RWPE2 (cell line): ENCODE results near the gene EIF2AK3.
"Not testable (repeated sequence)": the region's sequence is repeated elsewhere in the genome, so short reads cannot be mapped to it uniquely, and the experiment has no call there.

Experiments
- ATAC-seq: fragments of 200-7000 bp; cut with Tn5 transposase; 3 replicates; pipeline ENCODE4 v1.9.1; 2021; ENCODE audit warnings: low read depth
- DNase-seq: peaks from one replicate; pipeline ENCODE4 v3.0.0-alpha.2; 2020; ENCODE audit warnings: low spot score
- H3K27ac ChIP-seq: fragments of 450-650 bp; 2 replicates; pipeline ENCODE4 v1.5.1; 2017; ENCODE audit warnings: mild to moderate bottlenecking; ENCODE audit not compliant: poor library complexity, severe bottlenecking
- H3K27me3 ChIP-seq: fragments of 250-450 bp; sonication (Bioruptor Pico); 2 replicates; pipeline ENCODE4 v1.5.1; 2021; ENCODE audit warnings: mild to moderate bottlenecking, moderate library complexity; ENCODE audit not compliant: insufficient read depth, poor library complexity, severe bottlenecking
- H3K36me3 ChIP-seq: fragments of 250-450 bp; sonication (Bioruptor Pico); 2 replicates; pipeline ENCODE4 v1.5.1; 2020; ENCODE audit warnings: low read depth, mild to moderate bottlenecking, moderate library complexity
- H3K4me1 ChIP-seq: fragments of 250-450 bp; sonication (Bioruptor Pico); 2 replicates; pipeline ENCODE4 v1.5.1; 2021; ENCODE audit warnings: mild to moderate bottlenecking, moderate library complexity; ENCODE audit not compliant: insufficient read depth, poor library complexity, severe bottlenecking
- H3K4me3 ChIP-seq: fragments of 250-450 bp; sonication (Bioruptor Pico); 2 replicates; pipeline ENCODE4 v1.5.1; 2021; ENCODE audit warnings: mild to moderate bottlenecking, moderate library complexity; ENCODE audit not compliant: severe bottlenecking
- H3K9me3 ChIP-seq: fragments of 250-450 bp; sonication (Bioruptor Pico); 2 replicates; pipeline ENCODE4 v1.5.1; 2021; ENCODE audit warnings: mild to moderate bottlenecking, moderate library complexity; ENCODE audit not compliant: severe bottlenecking
- TF ChIP-seq, protein P1 (sequence below): fragments of 450-650 bp; IDR thresholded peaks from one replicate; pipeline ENCODE4 v1.5.1; 2017; ENCODE audit warnings: mild to moderate bottlenecking, moderate library complexity; ENCODE audit not compliant: poor library complexity, severe bottlenecking

Gene EIF2AK3

DNA sequence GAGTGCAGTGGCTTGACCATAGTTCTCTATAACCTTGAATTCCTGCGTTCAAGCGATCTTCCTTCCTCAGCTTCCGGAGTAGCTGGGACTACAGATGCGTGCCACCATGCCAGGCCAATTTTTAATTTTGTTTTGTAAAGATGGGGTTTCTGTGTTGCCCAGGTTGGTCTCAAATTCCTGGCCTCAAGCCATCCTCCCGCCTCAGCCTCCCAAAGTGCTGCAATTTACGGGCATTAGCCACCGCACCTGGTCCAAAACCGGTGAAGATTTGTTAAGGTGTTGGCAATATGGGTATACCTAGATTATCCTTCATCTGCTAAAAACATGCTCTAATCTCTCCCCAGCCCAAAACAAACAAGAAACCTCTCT is 1.3 kb upstream of the EIF2AK3 start:
- TF ChIP-seq, protein P1, sequence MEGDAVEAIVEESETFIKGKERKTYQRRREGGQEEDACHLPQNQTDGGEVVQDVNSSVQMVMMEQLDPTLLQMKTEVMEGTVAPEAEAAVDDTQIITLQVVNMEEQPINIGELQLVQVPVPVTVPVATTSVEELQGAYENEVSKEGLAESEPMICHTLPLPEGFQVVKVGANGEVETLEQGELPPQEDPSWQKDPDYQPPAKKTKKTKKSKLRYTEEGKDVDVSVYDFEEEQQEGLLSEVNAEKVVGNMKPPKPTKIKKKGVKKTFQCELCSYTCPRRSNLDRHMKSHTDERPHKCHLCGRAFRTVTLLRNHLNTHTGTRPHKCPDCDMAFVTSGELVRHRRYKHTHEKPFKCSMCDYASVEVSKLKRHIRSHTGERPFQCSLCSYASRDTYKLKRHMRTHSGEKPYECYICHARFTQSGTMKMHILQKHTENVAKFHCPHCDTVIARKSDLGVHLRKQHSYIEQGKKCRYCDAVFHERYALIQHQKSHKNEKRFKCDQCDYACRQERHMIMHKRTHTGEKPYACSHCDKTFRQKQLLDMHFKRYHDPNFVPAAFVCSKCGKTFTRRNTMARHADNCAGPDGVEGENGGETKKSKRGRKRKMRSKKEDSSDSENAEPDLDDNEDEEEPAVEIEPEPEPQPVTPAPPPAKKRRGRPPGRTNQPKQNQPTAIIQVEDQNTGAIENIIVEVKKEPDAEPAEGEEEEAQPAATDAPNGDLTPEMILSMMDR, result no peak
- DNase-seq, result no peak

GRCh38 chr2:88627856-88628570 is 749 bp upstream of the EIF2AK3 start:
- Histone ChIP-seq H3K4me1 (peaks cover 11% of the 10 kb centered on the region), H3K36me3 (no peaks in the 10 kb centered on the region), H3K9me3 (no peaks in the 10 kb centered on the region), H3K4me3 (peak overlapping the region; percentile 40), H3K27ac (peak overlapping the region; percentile 65), H3K27me3 (no peaks in the 10 kb centered on the region)
- TF ChIP-seq, protein P1, result no peak
- DNase-seq, result peak; percentile 86
- ATAC-seq, result peak; percentile 37

More for the DNA sequence above, 1.3 kb upstream of the EIF2AK3 start:
- no peaks in the 10 kb centered on the region for H3K9me3 ChIP-seq
- H3K4me3 ChIP-seq, result peak overlapping the region; percentile 40
- no peaks in the 10 kb centered on the region for H3K27me3 ChIP-seq
- H3K36me3 ChIP-seq, result no peaks in the 10 kb centered on the region
- peak overlapping the region; percentile 65 for H3K27ac ChIP-seq
- ATAC-seq, result no peak
- H3K4me1 ChIP-seq, result peaks cover 11% of the 10 kb centered on the region

- DNase-seq (no peak), ATAC-seq (no peak)
- Histone ChIP-seq H3K4me3 (peak overlapping the region; percentile 93), H3K9me3 (no peaks in the 10 kb centered on the region), H3K27me3 (no peaks in the 10 kb centered on the region), H3K36me3 (no peaks in the 10 kb centered on the region), H3K27ac (peak overlapping the region; percentile 65), H3K4me1 (peaks cover 16% of the 10 kb centered on the region)
- TF ChIP-seq, protein P1, result no peak
Measured at GRCh38 chr2:88626171-88627054, 851 bp downstream of the EIF2AK3 start.

DNA sequence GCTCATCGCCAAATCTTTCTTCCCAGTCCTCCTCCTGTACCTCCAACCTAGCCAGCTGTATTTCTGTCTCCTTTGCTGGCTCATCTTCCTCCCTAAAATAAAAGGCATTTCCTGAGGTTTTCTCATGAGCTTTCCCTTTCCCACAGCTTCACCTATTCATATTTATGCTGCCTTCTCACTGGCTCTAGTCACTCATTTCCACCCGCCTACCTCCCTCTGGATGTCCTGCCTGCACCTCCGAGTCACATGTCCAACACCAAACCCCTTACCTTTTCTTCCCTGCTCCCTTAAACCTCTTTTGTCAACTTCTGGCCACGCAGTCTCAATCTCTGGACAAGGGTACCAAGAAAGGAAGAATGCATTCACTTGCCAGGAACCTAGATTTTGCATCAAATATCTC is 2.8 kb downstream of the EIF2AK3 start:
- H3K4me1 ChIP-seq, result peaks cover 16% of the 10 kb centered on the region
- no peaks in the 10 kb centered on the region for H3K27me3 ChIP-seq
- ATAC-seq (no peak), DNase-seq (no peak)
- TF ChIP-seq, protein P1, result no peak
- H3K4me3 ChIP-seq, result no peak overlapping the region
- H3K36me3 ChIP-seq, result no peaks in the 10 kb centered on the region
- no peaks in the 10 kb centered on the region for H3K9me3 ChIP-seq
- H3K27ac ChIP-seq, result no peak overlapping the region

DNA sequence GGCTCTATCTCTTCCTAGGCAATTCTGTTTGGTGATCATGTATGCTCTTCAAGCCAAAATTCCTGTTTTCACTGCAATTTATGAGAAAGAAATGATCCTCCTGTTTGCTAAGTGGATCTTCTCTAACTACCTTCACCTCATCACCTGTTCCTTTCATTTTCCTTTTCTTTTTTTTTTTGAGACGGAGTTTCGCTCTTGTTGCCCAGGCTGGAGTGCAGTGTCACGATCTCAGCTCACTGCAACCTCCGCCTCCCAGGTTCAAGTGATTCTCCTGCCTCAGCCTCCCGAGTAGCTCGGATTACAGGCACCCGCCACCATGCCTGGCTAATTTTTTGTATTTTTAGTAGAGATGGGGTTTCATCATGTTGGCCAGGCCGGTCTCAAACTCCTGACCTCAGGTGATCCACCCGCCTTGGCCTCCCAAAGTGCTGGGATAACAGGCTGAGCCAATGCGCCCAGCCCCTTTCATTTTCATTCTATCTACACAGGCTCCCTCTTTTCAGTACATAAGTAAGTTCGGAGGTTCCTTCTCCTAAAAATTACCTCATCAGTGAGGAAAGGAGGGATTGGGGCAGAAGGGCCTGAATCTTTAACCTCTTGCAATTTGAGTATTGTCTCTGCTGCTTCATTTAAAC is 3.3 kb downstream of the EIF2AK3 start:
- not testable (repeated sequence) for H3K27ac ChIP-seq, DNase-seq, H3K9me3 ChIP-seq, H3K27me3 ChIP-seq, H3K4me3 ChIP-seq, H3K36me3 ChIP-seq, ATAC-seq
- peaks cover 16% of the 10 kb centered on the region for H3K4me1 ChIP-seq
